LNCAP (cell line): ENCODE measurements around the gene MAML2.

Experiments
- CTCF ChIP-seq: fragments of 450-650 bp; IDR thresholded peaks from 2 replicates; pipeline ENCODE4 v1.5.1; 2017; ENCODE audit warnings: mild to moderate bottlenecking

The MAML2 gene

GRCh38 chr11:96267496-96268032, 75.4 kb downstream of the MAML2 start:
- TF ChIP-seq CTCF = no peak

- TF ChIP-seq CTCF = no peak
Measured at GRCh38 chr11:96267001-96267495, 75.9 kb downstream of the MAML2 start.

- no peak for TF ChIP-seq CTCF
Measured at GRCh38 chr11:96265972-96266371, 77.0 kb downstream of the MAML2 start.

- TF ChIP-seq CTCF = no peak
Measured at GRCh38 chr11:96265220-96265737, 77.7 kb downstream of the MAML2 start.

- no peak for TF ChIP-seq CTCF
Measured at GRCh38 chr11:96264364-96264763, 78.6 kb downstream of the MAML2 start.

- no peak for TF ChIP-seq CTCF
Measured at GRCh38 chr11:96263238-96263763, 79.7 kb downstream of the MAML2 start.

GRCh38 chr11:96260532-96260931, 82.5 kb downstream of the MAML2 start:
- no peak for TF ChIP-seq CTCF
